ENCODE measurements around the gene SLC22A15.

The SLC22A15 gene

DNA sequence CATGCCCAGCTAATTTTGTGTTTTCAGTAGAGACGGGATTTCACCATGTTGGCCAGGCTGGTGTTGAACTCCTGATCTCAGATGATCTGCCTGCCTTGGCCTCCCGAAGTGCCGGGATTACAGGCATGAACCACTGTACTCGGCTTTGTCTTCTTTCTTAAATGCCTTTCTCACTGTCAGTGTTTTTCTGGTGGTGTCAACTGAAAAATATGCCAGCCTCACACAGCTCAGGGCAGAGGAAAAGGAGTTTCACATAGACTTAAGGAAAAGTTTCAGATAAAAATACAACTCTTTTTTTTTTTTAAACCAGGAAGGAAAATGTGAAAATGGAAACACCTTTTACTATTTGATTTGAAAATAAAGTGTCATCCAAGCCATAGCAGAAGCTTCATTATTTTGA is 130.3 kb downstream of the SLC22A15 start:
- H3K9me3 ChIP-seq (ENCODE audit: control extremely low read depth in 1 of 5, control insufficient read depth in 4 of 5, insufficient read depth in 2 of 5, low read depth in 1 of 5, low read length in 4 of 5), result peaks cover 0 to 2% (median 0%) of the 10 kb centered on the region in 5 experiments
- peaks cover 0 to 2% (median 0%) of the 10 kb centered on the region in 4 experiments for H3K4me1 ChIP-seq (ENCODE audit: control extremely low read depth in 1 of 4, control insufficient read depth in 4 of 4, insufficient read depth in 4 of 4, low read length in 3 of 4)
- POLR2A ChIA-PET, result no interaction called here
- no peaks in the 10 kb centered on the region for H3K36me3 ChIP-seq (ENCODE audit: control insufficient read depth in 4 of 4, insufficient read depth in 4 of 4, low read length in 3 of 4)
- no peak for DNase-seq
- 98% methylated on average over 4 of the region's 4 CpGs for WGBS (ENCODE audit: insufficient coverage)
- no peak overlapping the region for H3K4me3 ChIP-seq (ENCODE audit: control insufficient read depth in 1 of 7, extremely low read depth in 1 of 7, insufficient read depth in 4 of 7, low read depth in 2 of 7, low read length in 6 of 7)
- no peak overlapping the region for H3K27ac ChIP-seq (ENCODE audit: insufficient read depth in 1 of 2, low read depth in 1 of 2, low read length in 2 of 2, poor library complexity in 1 of 2, severe bottlenecking in 2 of 2)
- CTCF ChIA-PET, result no interaction called here
- H3K27me3 ChIP-seq (replicated peaks in 2 of 5; ENCODE audit: control insufficient read depth in 4 of 5, insufficient read depth in 5 of 5, low read length in 4 of 5), result no peaks in the 10 kb centered on the region

DNA sequence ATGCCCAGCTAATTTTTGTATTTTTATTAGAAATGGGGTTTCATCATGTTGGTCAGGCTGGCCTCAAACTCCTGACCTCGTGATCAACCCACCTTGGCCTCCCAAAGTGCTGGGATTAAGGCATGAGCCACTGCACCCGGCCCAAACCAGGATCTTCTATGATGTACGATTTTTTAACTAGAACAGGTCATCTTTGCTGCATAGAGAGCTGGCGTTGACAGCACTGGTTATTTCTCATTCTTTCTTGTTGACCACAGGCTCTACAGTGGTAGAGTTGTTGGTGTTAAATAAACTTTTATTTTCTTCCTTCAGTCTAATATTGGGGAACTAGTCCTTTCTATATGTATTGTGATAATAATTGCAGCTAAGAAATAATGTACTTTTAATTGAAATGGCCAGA is 131.1 kb downstream of the SLC22A15 start:
- H3K9me3 ChIP-seq (ENCODE audit: control extremely low read depth in 1 of 5, control insufficient read depth in 4 of 5, insufficient read depth in 2 of 5, low read depth in 1 of 5, low read length in 4 of 5), result peaks cover 0 to 2% (median 0%) of the 10 kb centered on the region in 5 experiments
- DNase-seq, result no peak
- no peak overlapping the region for H3K4me3 ChIP-seq (ENCODE audit: control insufficient read depth in 1 of 7, extremely low read depth in 1 of 7, insufficient read depth in 4 of 7, low read depth in 2 of 7, low read length in 6 of 7)
- H3K27me3 ChIP-seq (replicated peaks in 2 of 5; ENCODE audit: control insufficient read depth in 4 of 5, insufficient read depth in 5 of 5, low read length in 4 of 5), result no peaks in the 10 kb centered on the region
- WGBS (ENCODE audit: insufficient coverage), result 100% methylated on average over 2 of the region's 4 CpGs
- CTCF ChIA-PET, result no interaction called here
- POLR2A ChIA-PET, result no interaction called here
- no peaks in the 10 kb centered on the region for H3K36me3 ChIP-seq (ENCODE audit: control insufficient read depth in 4 of 4, insufficient read depth in 4 of 4, low read length in 3 of 4)
- no peak overlapping the region for H3K27ac ChIP-seq (ENCODE audit: insufficient read depth in 1 of 2, low read depth in 1 of 2, low read length in 2 of 2, poor library complexity in 1 of 2, severe bottlenecking in 2 of 2)
- H3K4me1 ChIP-seq (ENCODE audit: control extremely low read depth in 1 of 4, control insufficient read depth in 4 of 4, insufficient read depth in 4 of 4, low read length in 3 of 4), result peaks cover 0 to 2% (median 0%) of the 10 kb centered on the region in 4 experiments

GRCh38 chr1:116110567-116111523 is 134.5 kb downstream of the SLC22A15 start, which contains the start of gene MAB21L3:
TSS of gene MAB21L3 (plus strand) at chr1:116111399. CDS start at chr1:116112616, 1,217 bp downstream.
- Histone ChIP-seq H3K27me3 (replicated peaks in 2 of 5; ENCODE audit: control insufficient read depth in 4 of 5, insufficient read depth in 5 of 5, low read length in 4 of 5) (no peaks in the 10 kb centered on the region), H3K27ac (ENCODE audit: insufficient read depth in 1 of 2, low read depth in 1 of 2, low read length in 2 of 2, poor library complexity in 1 of 2, severe bottlenecking in 2 of 2) (no peak within 1 kb of the TSS), H3K4me1 (ENCODE audit: control extremely low read depth in 1 of 4, control insufficient read depth in 4 of 4, insufficient read depth in 4 of 4, low read length in 3 of 4) (peaks cover 0 to 2% (median 0%) of the 10 kb centered on the region in 4 experiments), H3K36me3 (ENCODE audit: control insufficient read depth in 4 of 4, insufficient read depth in 4 of 4, low read length in 3 of 4) (no peaks in the 10 kb centered on the region), H3K9me3 (ENCODE audit: control extremely low read depth in 1 of 5, control insufficient read depth in 4 of 5, insufficient read depth in 2 of 5, low read depth in 1 of 5, low read length in 4 of 5) (peaks cover 0 to 2% (median 0%) of the 10 kb centered on the region in 5 experiments), H3K4me3 (ENCODE audit: control insufficient read depth in 1 of 7, extremely low read depth in 1 of 7, insufficient read depth in 4 of 7, low read depth in 2 of 7, low read length in 6 of 7) (no peak within 1 kb of the TSS)
- no peak for DNase-seq
- POLR2A ChIA-PET, result no interaction called here
- CTCF ChIA-PET, result no interaction called here
- WGBS (ENCODE audit: insufficient coverage), result 82% methylated on average over 12 of the region's 12 CpGs

- H3K9me3 ChIP-seq (ENCODE audit: control extremely low read depth in 1 of 5, control insufficient read depth in 4 of 5, insufficient read depth in 2 of 5, low read depth in 1 of 5, low read length in 4 of 5), result peaks cover 0 to 2% (median 0%) of the 10 kb centered on the region in 5 experiments
- H3K27me3 ChIP-seq (replicated peaks in 2 of 5; ENCODE audit: control insufficient read depth in 4 of 5, insufficient read depth in 5 of 5, low read length in 4 of 5), result no peaks in the 10 kb centered on the region
- ChIA-PET POLR2A (no interaction called here), CTCF (no interaction called here)
- H3K27ac ChIP-seq (ENCODE audit: insufficient read depth in 1 of 2, low read depth in 1 of 2, low read length in 2 of 2, poor library complexity in 1 of 2, severe bottlenecking in 2 of 2), result no peak overlapping the region
- H3K36me3 ChIP-seq (ENCODE audit: control insufficient read depth in 4 of 4, insufficient read depth in 4 of 4, low read length in 3 of 4), result no peaks in the 10 kb centered on the region
- H3K4me3 ChIP-seq (ENCODE audit: control insufficient read depth in 1 of 7, extremely low read depth in 1 of 7, insufficient read depth in 4 of 7, low read depth in 2 of 7, low read length in 6 of 7), result no peak overlapping the region
- no peak for DNase-seq
- WGBS (ENCODE audit: insufficient coverage), result 92% methylated on average over 6 of the region's 11 CpGs
- peaks cover 0 to 2% (median 0%) of the 10 kb centered on the region in 4 experiments for H3K4me1 ChIP-seq (ENCODE audit: control extremely low read depth in 1 of 4, control insufficient read depth in 4 of 4, insufficient read depth in 4 of 4, low read length in 3 of 4)
These were observed 135.3 kb downstream of the SLC22A15 start for GRCh38 chr1:116111524-116112021.

- DNase-seq, result no peak
- Histone ChIP-seq H3K36me3 (ENCODE audit: control insufficient read depth in 4 of 4, insufficient read depth in 4 of 4, low read length in 3 of 4) (no peaks in the 10 kb centered on the region), H3K4me3 (ENCODE audit: control insufficient read depth in 1 of 7, extremely low read depth in 1 of 7, insufficient read depth in 4 of 7, low read depth in 2 of 7, low read length in 6 of 7) (no peak overlapping the region), H3K27ac (ENCODE audit: insufficient read depth in 1 of 2, low read depth in 1 of 2, low read length in 2 of 2, poor library complexity in 1 of 2, severe bottlenecking in 2 of 2) (no peak overlapping the region), H3K9me3 (ENCODE audit: control extremely low read depth in 1 of 5, control insufficient read depth in 4 of 5, insufficient read depth in 2 of 5, low read depth in 1 of 5, low read length in 4 of 5) (peaks cover 0 to 2% (median 0%) of the 10 kb centered on the region in 5 experiments), H3K4me1 (ENCODE audit: control extremely low read depth in 1 of 4, control insufficient read depth in 4 of 4, insufficient read depth in 4 of 4, low read length in 3 of 4) (peaks cover 0 to 2% (median 0%) of the 10 kb centered on the region in 4 experiments), H3K27me3 (replicated peaks in 2 of 5; ENCODE audit: control insufficient read depth in 4 of 5, insufficient read depth in 5 of 5, low read length in 4 of 5) (no peaks in the 10 kb centered on the region)
- ChIA-PET CTCF (no interaction called here), POLR2A (no interaction called here)
- WGBS (ENCODE audit: insufficient coverage), result 100% methylated on average over 2 of the region's 4 CpGs
These were observed 136.3 kb downstream of the SLC22A15 start for GRCh38 chr1:116112388-116113140.

GRCh38 chr1:116113615-116114014 is 137.3 kb downstream of the SLC22A15 start:
- no peaks in the 10 kb centered on the region for H3K36me3 ChIP-seq (ENCODE audit: control insufficient read depth in 4 of 4, insufficient read depth in 4 of 4, low read length in 3 of 4)
- DNase-seq, result no peak
- no peak overlapping the region for H3K27ac ChIP-seq (ENCODE audit: insufficient read depth in 1 of 2, low read depth in 1 of 2, low read length in 2 of 2, poor library complexity in 1 of 2, severe bottlenecking in 2 of 2)
- ChIA-PET CTCF (interaction anchor here (1.2 kb wide), 1 partner anchor 11 kb away, joined by 3 read pairs; no protein-coding TSS in a partner anchor), POLR2A (no interaction called here)
- no peaks in the 10 kb centered on the region for H3K27me3 ChIP-seq (replicated peaks in 2 of 5; ENCODE audit: control insufficient read depth in 4 of 5, insufficient read depth in 5 of 5, low read length in 4 of 5)
- peaks cover 0 to under 1% (median 0%) of the 10 kb centered on the region in 5 experiments for H3K9me3 ChIP-seq (ENCODE audit: control extremely low read depth in 1 of 5, control insufficient read depth in 4 of 5, insufficient read depth in 2 of 5, low read depth in 1 of 5, low read length in 4 of 5)
- H3K4me1 ChIP-seq (ENCODE audit: control extremely low read depth in 1 of 4, control insufficient read depth in 4 of 4, insufficient read depth in 4 of 4, low read length in 3 of 4), result peaks cover 0 to 2% (median 0%) of the 10 kb centered on the region in 4 experiments
- 95% methylated on average over 4 of the region's 7 CpGs for WGBS (ENCODE audit: insufficient coverage)
- no peak overlapping the region for H3K4me3 ChIP-seq (ENCODE audit: control insufficient read depth in 1 of 7, extremely low read depth in 1 of 7, insufficient read depth in 4 of 7, low read depth in 2 of 7, low read length in 6 of 7)

Measured in common myeloid progenitor, CD34-positive (primary cell).